Natural killer cell (primary cell): Measurements from ENCODE around the gene SACM1L. TPM values are rescaled to one million over a fixed set of nuclear protein-coding genes. Genes with fewer than 3 reads are reported as not detected.

Source experiments
- ATAC-seq, 3 donors: fragments of 150-1000 bp in 2 of 3; fragments of 200-7000 bp in 1 of 3; cut with Tn5 transposase; 1 replicate in 1 of 3; 2 replicates in 2 of 3; pipeline ENCODE4 v1.10.0; 2021; ENCODE audit warnings: mild to moderate bottlenecking in 2 of 3, moderate library complexity in 2 of 3
- DNase-seq, 2 donors: peaks; one replicate each; pipeline versions ENCODE4 v3.0.0 to v3.0.0-alpha.2; 2013 to 2021; ENCODE audit warnings: mixed read lengths in 1 of 2
- H3K27ac ChIP-seq: one replicate; pipeline ENCODE4 v1.5.1; 2013; ENCODE audit warnings: mild to moderate bottlenecking, low read length
- H3K27me3 ChIP-seq: one replicate; pipeline ENCODE4 v1.6.1; 2013; ENCODE audit warnings: low read length; ENCODE audit not compliant: control insufficient read depth, insufficient read depth
- H3K36me3 ChIP-seq: one replicate; pipeline ENCODE4 v1.6.1; 2013; ENCODE audit warnings: low read length; ENCODE audit not compliant: control insufficient read depth, insufficient read depth
- H3K4me1 ChIP-seq: one replicate; pipeline ENCODE4 v1.6.1; 2013; ENCODE audit warnings: low read length; ENCODE audit not compliant: control insufficient read depth, insufficient read depth
- H3K4me3 ChIP-seq: one replicate; pipeline ENCODE4 v1.5.1; 2013; ENCODE audit warnings: low read length
- H3K9me3 ChIP-seq: one replicate; pipeline ENCODE4 v1.6.1; 2013; ENCODE audit warnings: low read length; ENCODE audit not compliant: control insufficient read depth, insufficient read depth
- H3K27ac Mint-ChIP-seq, 2 donors: one replicate each; pipeline ENCODE4 v1.8.0; 2022; ENCODE audit warnings: mild to moderate bottlenecking in 2 of 2, mixed read lengths in 2 of 2, moderate library complexity in 1 of 2
- H3K27me3 Mint-ChIP-seq, 2 donors: one replicate each; pipeline ENCODE4 v1.8.0; 2022; ENCODE audit warnings: low read depth in 2 of 2, mixed read lengths in 2 of 2
- H3K36me3 Mint-ChIP-seq: one replicate; pipeline ENCODE4 v1.8.0; 2022; ENCODE audit warnings: mixed read lengths
- H3K4me1 Mint-ChIP-seq, 2 donors: one replicate each; pipeline ENCODE4 v1.8.0; 2022; ENCODE audit warnings: mixed read lengths in 2 of 2
- H3K4me3 Mint-ChIP-seq: one replicate; pipeline ENCODE4 v1.8.0; 2022; ENCODE audit warnings: mild to moderate bottlenecking, moderate library complexity, mixed read lengths
- H3K9me3 Mint-ChIP-seq, 2 donors: one replicate each; pipeline ENCODE4 v1.8.0; 2022; ENCODE audit warnings: mixed read lengths in 2 of 2
- WGBS: methylation state at CpG from one replicate; pipeline ENCODE4 v1.1.7; 2013; ENCODE audit warnings: missing lambda C conversion rate; ENCODE audit not compliant: insufficient coverage; 5-methylcytosine and 5-hydroxymethylcytosine counted together
- intact Hi-C: fragments of 100-400 bp; cut with micrococcal nuclease; formaldehyde crosslinking; loops from one replicate; pipeline ENCODE4 v1.14.2; 2022
- total RNA-seq, 4 donors: library from RNA; stranded (reverse); fragments of 120-200 nt in 1 of 4; gene quantifications; one replicate each; pipeline versions ENCODE4 v1.2.3 to v1.2.4, GENCODE V29; 2013 to 2022
- TF ChIP-seq, protein P1 (sequence below): fragments of 200-600 bp; IDR thresholded peaks from one replicate; pipeline ENCODE4 v1.8.0; 2022; ENCODE audit warnings: antibody characterized with exemption

SACM1L gene
- total RNA-seq, 3 donors from 2014 or later (not counting 1 experiment from before 2014, with no cell fraction given) = 93.2 to 110 (median 93.9) TPM

DNA sequence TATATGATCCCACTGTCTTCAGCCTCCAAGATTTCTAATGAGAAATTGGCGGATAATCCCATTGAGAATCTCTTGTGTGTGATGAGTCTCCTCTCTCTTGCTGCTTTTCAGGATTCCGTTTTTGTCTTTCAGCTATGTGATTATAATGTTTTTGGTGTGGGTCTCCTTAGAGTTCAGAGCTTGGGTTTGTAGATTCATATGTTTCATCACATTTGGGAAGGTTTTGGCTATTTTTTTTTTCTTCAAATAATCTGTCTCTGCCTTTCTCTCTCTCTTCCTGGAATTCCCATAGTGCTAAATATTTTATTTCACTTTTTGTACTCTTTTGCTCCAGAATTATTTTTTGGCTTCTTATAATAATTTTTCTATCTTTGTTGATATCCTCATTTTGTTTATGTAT lies 40.4 kb downstream of the SACM1L start:
- Mint-ChIP-seq H3K27me3 (no peaks in the 10 kb centered on the region), H3K4me1 (peaks cover 31 to 35% of the 10 kb centered on the region in 2 donors), H3K27ac (peak overlapping the region in 1 of 2 donors; percentile 3), H3K9me3 (no peaks in the 10 kb centered on the region), H3K4me3 (no peak overlapping the region), H3K36me3 (peaks cover 26% of the 10 kb centered on the region)
- Histone ChIP-seq H3K4me3 (no peak overlapping the region), H3K36me3 (peaks cover 82% of the 10 kb centered on the region), H3K4me1 (no peaks in the 10 kb centered on the region), H3K27ac (no peak overlapping the region), H3K27me3 (no peaks in the 10 kb centered on the region), H3K9me3 (no peaks in the 10 kb centered on the region)
- DNase-seq (no peak), ATAC-seq (no peak)
- 75% methylated on average over 2 of the region's 2 CpGs for whole genome bisulfite sequencing
- TF ChIP-seq, protein P1, sequence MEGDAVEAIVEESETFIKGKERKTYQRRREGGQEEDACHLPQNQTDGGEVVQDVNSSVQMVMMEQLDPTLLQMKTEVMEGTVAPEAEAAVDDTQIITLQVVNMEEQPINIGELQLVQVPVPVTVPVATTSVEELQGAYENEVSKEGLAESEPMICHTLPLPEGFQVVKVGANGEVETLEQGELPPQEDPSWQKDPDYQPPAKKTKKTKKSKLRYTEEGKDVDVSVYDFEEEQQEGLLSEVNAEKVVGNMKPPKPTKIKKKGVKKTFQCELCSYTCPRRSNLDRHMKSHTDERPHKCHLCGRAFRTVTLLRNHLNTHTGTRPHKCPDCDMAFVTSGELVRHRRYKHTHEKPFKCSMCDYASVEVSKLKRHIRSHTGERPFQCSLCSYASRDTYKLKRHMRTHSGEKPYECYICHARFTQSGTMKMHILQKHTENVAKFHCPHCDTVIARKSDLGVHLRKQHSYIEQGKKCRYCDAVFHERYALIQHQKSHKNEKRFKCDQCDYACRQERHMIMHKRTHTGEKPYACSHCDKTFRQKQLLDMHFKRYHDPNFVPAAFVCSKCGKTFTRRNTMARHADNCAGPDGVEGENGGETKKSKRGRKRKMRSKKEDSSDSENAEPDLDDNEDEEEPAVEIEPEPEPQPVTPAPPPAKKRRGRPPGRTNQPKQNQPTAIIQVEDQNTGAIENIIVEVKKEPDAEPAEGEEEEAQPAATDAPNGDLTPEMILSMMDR = no peak
- intact Hi-C loops = no loop called here

DNA sequence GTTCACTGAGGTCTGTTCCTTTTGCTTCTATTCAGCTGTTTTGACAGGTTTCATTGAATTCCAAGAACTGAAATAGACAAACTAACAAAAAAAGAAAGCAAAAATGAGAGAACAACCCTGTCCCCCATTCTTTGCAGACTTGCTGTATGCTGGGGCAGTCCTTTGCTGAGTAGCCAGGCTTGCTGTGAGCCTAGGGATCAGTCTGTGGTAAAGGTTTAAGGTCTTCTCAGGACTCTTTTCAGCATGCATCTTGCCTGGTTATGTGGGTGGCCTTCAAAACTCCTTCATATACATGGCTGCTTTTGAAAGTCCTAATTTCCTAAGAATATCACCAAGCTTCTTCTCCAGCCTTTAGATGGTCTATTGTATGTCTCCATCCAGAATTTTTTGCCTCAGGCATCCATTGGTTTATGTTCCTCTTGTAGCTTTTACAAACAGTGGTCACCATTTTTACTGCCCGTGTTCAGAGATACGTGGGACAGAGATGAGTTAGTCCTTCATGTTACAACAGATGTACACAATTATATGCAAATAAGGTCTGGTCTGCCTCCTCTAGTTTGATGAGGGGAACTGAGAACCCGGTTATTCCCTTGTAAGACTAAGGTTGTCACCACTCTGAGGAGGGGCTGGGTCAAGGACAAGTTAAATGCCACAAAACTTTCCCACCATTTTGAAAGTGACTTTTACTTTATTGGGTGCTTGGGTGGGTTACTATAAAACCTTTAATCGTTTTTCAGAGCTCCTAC lies 41.4 kb downstream of the SACM1L start:
- DNase-seq (no peak), ATAC-seq (no peak)
- H3K36me3 Mint-ChIP-seq = peaks cover 35% of the 10 kb centered on the region
- TF ChIP-seq, protein P1 = no peak
- 70% methylated on average over 4 of the region's 4 CpGs for WGBS
- no peak overlapping the region for H3K4me3 Mint-ChIP-seq
- H3K4me1 ChIP-seq = no peaks in the 10 kb centered on the region
- H3K4me1 Mint-ChIP-seq = peaks cover 23 to 25% of the 10 kb centered on the region in 2 donors
- no peak overlapping the region for H3K4me3 ChIP-seq
- no peaks in the 10 kb centered on the region for H3K9me3 Mint-ChIP-seq
- H3K27me3 Mint-ChIP-seq = no peaks in the 10 kb centered on the region
- H3K36me3 ChIP-seq = peaks cover 86% of the 10 kb centered on the region
- no peaks in the 10 kb centered on the region for H3K9me3 ChIP-seq
- intact Hi-C loops = no loop called here
- no peaks in the 10 kb centered on the region for H3K27me3 ChIP-seq
- no peak overlapping the region for H3K27ac ChIP-seq
- H3K27ac Mint-ChIP-seq = peak overlapping the region; percentile 3 to 30

DNA sequence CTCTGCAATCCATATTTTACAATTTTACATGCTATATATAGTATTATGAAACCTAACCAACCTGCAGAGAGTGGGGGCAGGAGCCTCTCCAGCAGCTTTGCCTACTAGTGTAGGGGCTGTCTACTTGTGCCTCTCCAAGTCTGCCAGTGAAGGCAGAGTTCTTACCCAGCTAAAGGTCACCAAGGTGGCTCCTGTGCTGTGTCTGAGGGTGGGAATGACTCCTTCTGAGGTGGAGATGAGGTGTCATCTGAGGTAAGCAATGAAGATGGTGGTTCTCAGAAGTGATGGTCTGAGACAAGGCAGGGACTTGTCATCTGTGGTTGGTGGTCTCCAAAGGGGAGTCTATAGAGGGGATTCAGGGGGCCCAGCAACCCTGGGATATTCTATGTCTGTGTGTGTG lies 47.5 kb downstream of the SACM1L start:
- H3K36me3 Mint-ChIP-seq = peaks cover 39% of the 10 kb centered on the region
- no peak overlapping the region for H3K4me3 ChIP-seq
- no peaks in the 10 kb centered on the region for H3K27me3 ChIP-seq
- H3K27me3 Mint-ChIP-seq = no peaks in the 10 kb centered on the region
- no peaks in the 10 kb centered on the region for H3K9me3 ChIP-seq
- peak in 1 of 3 donors; percentile 39 for ATAC-seq
- no peak overlapping the region for H3K4me3 Mint-ChIP-seq
- intact Hi-C loops = no loop called here
- peaks cover 1% of the 10 kb centered on the region for H3K4me1 ChIP-seq
- H3K4me1 Mint-ChIP-seq = peaks cover 9 to 28% of the 10 kb centered on the region in 2 donors
- no peak for DNase-seq
- H3K27ac ChIP-seq = no peak overlapping the region
- peaks cover 98% of the 10 kb centered on the region for H3K36me3 ChIP-seq
- TF ChIP-seq, protein P1 = no peak
- H3K9me3 Mint-ChIP-seq = no peaks in the 10 kb centered on the region
- peak overlapping the region; percentile 64 to 86 for H3K27ac Mint-ChIP-seq

DNA sequence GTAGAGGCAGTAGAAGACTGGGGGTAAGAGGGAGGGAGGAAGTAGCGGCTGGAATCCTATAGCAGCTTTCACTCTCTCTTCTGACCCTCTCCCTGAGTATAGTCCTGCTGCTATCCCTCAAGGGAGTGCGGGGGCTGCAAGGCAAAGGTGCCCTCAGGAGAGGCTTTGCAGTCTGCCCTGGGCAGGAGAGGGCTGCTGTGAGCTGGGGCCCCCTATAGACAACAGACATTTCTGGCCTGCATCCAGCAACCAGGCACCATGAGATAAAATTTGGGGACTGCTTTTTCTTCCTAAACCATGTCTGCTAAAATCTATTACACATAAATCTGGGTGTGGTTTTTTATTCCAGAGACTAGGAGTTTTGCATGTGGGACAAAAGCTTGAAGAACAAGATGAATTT lies 48.0 kb downstream of the SACM1L start:
- Mint-ChIP-seq H3K4me3 (no peak overlapping the region), H3K27ac (peak overlapping the region in 1 of 2 donors; percentile 86), H3K36me3 (peaks cover 39% of the 10 kb centered on the region), H3K27me3 (no peaks in the 10 kb centered on the region), H3K4me1 (peaks cover 14 to 33% of the 10 kb centered on the region in 2 donors), H3K9me3 (no peaks in the 10 kb centered on the region)
- 100% methylated on average over 1 of the region's 2 CpGs for WGBS
- peaks cover 95% of the 10 kb centered on the region for H3K36me3 ChIP-seq
- no peak for ATAC-seq
- no peaks in the 10 kb centered on the region for H3K27me3 ChIP-seq
- H3K9me3 ChIP-seq = no peaks in the 10 kb centered on the region
- H3K4me3 ChIP-seq = no peak overlapping the region
- H3K27ac ChIP-seq = no peak overlapping the region
- TF ChIP-seq, protein P1 = no peak
- intact Hi-C loops = no loop called here
- peaks cover 3% of the 10 kb centered on the region for H3K4me1 ChIP-seq
- no peak for DNase-seq
